Upper lobe of left lung (tissue), 4 donors: Measurements from ENCODE around the gene CDH5.

ENCODE experiments used
- CTCF ChIP-seq, 6 experiments: fragments of 450-650 bp in 4 of 6; fragments of 200-600 bp in 2 of 6; sonication (generic) in 2 of 6; IDR thresholded peaks; one replicate each; pipeline ENCODE4 v1.5.1; 2016 to 2019; ENCODE audit warnings: antibody characterized with exemption in 6 of 6
- POLR2A ChIP-seq, 4 donors: fragments of 450-650 bp; IDR thresholded peaks; one replicate each; pipeline ENCODE4 v1.5.1; 2016 to 2017; ENCODE audit warnings: antibody characterized with exemption in 4 of 4, mild to moderate bottlenecking in 2 of 4
- POLR2AphosphoS5 ChIP-seq, 2 donors: sonication (generic); formaldehyde crosslinking; IDR thresholded peaks; one replicate each; pipeline ENCODE4 v1.5.1; 2017; ENCODE audit warnings: antibody characterized with exemption in 2 of 2

GRCh38 chr16:66418165-66418962, 51.9 kb downstream of the CDH5 start:
- TF ChIP-seq CTCF (IDR thresholded peaks at IDR 0.05) (no peak), POLR2AphosphoS5 (IDR thresholded peaks at IDR 0.05) (no peak), POLR2A (IDR thresholded peaks at IDR 0.05) (no peak)
